Fibroblast of villous mesenchyme (primary cell): ENCODE data around the gene SERPINA12. TPM values are rescaled to one million over a fixed set of nuclear protein-coding genes. Genes with fewer than 3 reads are reported as not detected.

ENCODE experiments used
- DNase-seq: peaks from one replicate; pipeline ENCODE4 v3.0.0-alpha.2; 2010; ENCODE audit warnings: low read depth
- H3K4me3 ChIP-seq: 2 replicates; pipeline ENCODE4 v1.5.1; 2011; ENCODE audit warnings: low read depth, mild to moderate bottlenecking, low read length
- CTCF ChIP-seq: IDR thresholded peaks from 2 replicates; pipeline ENCODE4 v1.5.1; 2012; ENCODE audit warnings: low read depth, mild to moderate bottlenecking, low read length; ENCODE audit not compliant: insufficient read depth
- total RNA-seq: library from RNA; depleted of rRNA; stranded (reverse); fragments of >200 nt; gene quantifications from 2 replicates; pipeline ENCODE4 v1.2.3, GENCODE V29; 2012

SERPINA12 gene
- total RNA-seq, 1 donor = not detected

- no peak for DNase-seq
- TF ChIP-seq CTCF = no peak
- no peak overlapping the region for H3K4me3 ChIP-seq
Observed at GRCh38 chr14:94441531-94442205, 67.6 kb downstream of the SERPINA12 start.

GRCh38 chr14:94441130-94441529, 68.1 kb downstream of the SERPINA12 start:
- no peak overlapping the region for H3K4me3 ChIP-seq
- no peak for TF ChIP-seq CTCF
- no peak for DNase-seq

GRCh38 chr14:94439453-94440057, 69.7 kb downstream of the SERPINA12 start:
- no peak overlapping the region for H3K4me3 ChIP-seq
- no peak for TF ChIP-seq CTCF
- no peak for DNase-seq

Other genes starting within 250 kb of the SERPINA12 start
- gene SERPINA10, start 216.2 kb downstream of the SERPINA12 start, total RNA-seq = not detected in 2 replicates
- gene SERPINA6, start 186.1 kb downstream of the SERPINA12 start, total RNA-seq = not detected in 2 replicates
- gene SERPINA2, start 142.8 kb downstream of the SERPINA12 start, total RNA-seq = not detected in 2 replicates
- gene SERPINA1, start 120.9 kb downstream of the SERPINA12 start, total RNA-seq = not detected in 2 replicates
- not detected in 2 replicates for gene SERPINA11, start 56.7 kb downstream of the SERPINA12 start, total RNA-seq
- not detected in 2 replicates for gene SERPINA9, start 33.3 kb downstream of the SERPINA12 start, total RNA-seq
- not detected in 2 replicates for gene SERPINA4, start 52.0 kb upstream of the SERPINA12 start, total RNA-seq
- gene SERPINA5, start 72.0 kb upstream of the SERPINA12 start, total RNA-seq = not detected in 2 replicates
- 0.32 TPM in 1 of 2 replicates, not detected in the other for gene SERPINA3, start 102.9 kb upstream of the SERPINA12 start, total RNA-seq